ENCODE measurements around the gene KRTAP4-8. TPM values are rescaled to one million over a fixed set of nuclear protein-coding genes. Genes with fewer than 3 reads are reported as not detected.
"Not testable (repeated sequence)": the region's sequence is repeated elsewhere in the genome, so short reads cannot be mapped to it uniquely, and the experiment has no call there.

Gene KRTAP4-8
- total RNA-seq, 1 experiment from 2014 or later = not detected

GRCh38 chr17:41111151-41111885 is 13.4 kb upstream of the KRTAP4-8 start:
- no peak for DNase-seq (ENCODE audit: low read depth, low spot score)
- H3K4me3 ChIP-seq (ENCODE audit: low read depth in 2 of 2, low read length in 2 of 2) = no peak overlapping the region
- no peaks in the 10 kb centered on the region for H3K27me3 ChIP-seq (ENCODE audit: control insufficient read depth, insufficient read depth, low read length)
- POLR2A ChIA-PET = no interaction called here
- CTCF ChIA-PET = no interaction called here
- H3K36me3 ChIP-seq (ENCODE audit: control insufficient read depth, insufficient read depth, low read length) = no peaks in the 10 kb centered on the region
- peaks cover 10% of the 10 kb centered on the region; the same call in 1 of the 2 replicates for H3K9me3 ChIP-seq (ENCODE audit: control insufficient read depth, insufficient read depth, low read depth, low read length)
- BruUV-seq (replicated peaks) = no TSS peak
- ATAC-seq = no peak
- in situ Hi-C loops (cut with HindIII; ENCODE audit: low pct_unique_long_range_greater_than_20kb, low sequenced_read_pairs) = no loop called here
- intact Hi-C loops (cut with micrococcal nuclease; ENCODE audit: unreplicated experiment) = no loop called here
- TF ChIP-seq POLR2AphosphoS5 (IDR thresholded peaks at IDR 0.05; ENCODE audit: low read depth, low read length) (no peak), CTCF (IDR thresholded peaks at IDR 0.05) (no peak), SIN3A (IDR thresholded peaks at IDR 0.05; ENCODE audit: borderline replicate concordance, insufficient read depth, low read depth, low read length) (no peak), REST (IDR thresholded peaks at IDR 0.05; ENCODE audit: insufficient read depth in 1 of 2, low read depth in 2 of 2, low read length in 1 of 2) (no peak), TCF7L2 (IDR thresholded peaks at IDR 0.05; ENCODE audit: low read depth, low read length) (no peak)
- H3K27ac ChIP-seq (ENCODE audit: low read length) = no peak overlapping the region
- no peaks in the 10 kb centered on the region for H3K4me1 ChIP-seq (ENCODE audit: control insufficient read depth, insufficient read depth, low read length)

- ATAC-seq; H3K27ac ChIP-seq (ENCODE audit: low read length); H3K4me3 ChIP-seq (ENCODE audit: low read depth in 2 of 2, low read length in 2 of 2); DNase-seq (ENCODE audit: low read depth, low spot score); CTCF ChIA-PET; BruUV-seq (replicated peaks); H3K27me3 ChIP-seq (ENCODE audit: control insufficient read depth, insufficient read depth, low read length); H3K4me1 ChIP-seq (ENCODE audit: control insufficient read depth, insufficient read depth, low read length); intact Hi-C loops (cut with micrococcal nuclease; ENCODE audit: unreplicated experiment); in situ Hi-C loops (cut with HindIII; ENCODE audit: low pct_unique_long_range_greater_than_20kb, low sequenced_read_pairs); H3K36me3 ChIP-seq (ENCODE audit: control insufficient read depth, insufficient read depth, low read length); POLR2A ChIA-PET; H3K9me3 ChIP-seq (ENCODE audit: control insufficient read depth, insufficient read depth, low read depth, low read length): not testable (repeated sequence)
Measured at GRCh38 chr17:41108728-41109386, 10.9 kb upstream of the KRTAP4-8 start.

- no peak for ATAC-seq
- no peak overlapping the region for H3K27ac ChIP-seq (ENCODE audit: low read length)
- no peaks in the 10 kb centered on the region for H3K27me3 ChIP-seq (ENCODE audit: control insufficient read depth, insufficient read depth, low read length)
- in situ Hi-C loops (cut with HindIII; ENCODE audit: low pct_unique_long_range_greater_than_20kb, low sequenced_read_pairs) = no loop called here
- DNase-seq (ENCODE audit: low read depth, low spot score) = no peak
- H3K4me1 ChIP-seq (ENCODE audit: control insufficient read depth, insufficient read depth, low read length) = no peaks in the 10 kb centered on the region
- peaks cover 10% of the 10 kb centered on the region; the same call in 1 of the 2 replicates for H3K9me3 ChIP-seq (ENCODE audit: control insufficient read depth, insufficient read depth, low read depth, low read length)
- POLR2A ChIA-PET = no interaction called here
- no TSS peak for BruUV-seq (replicated peaks)
- no peaks in the 10 kb centered on the region for H3K36me3 ChIP-seq (ENCODE audit: control insufficient read depth, insufficient read depth, low read length)
- intact Hi-C loops (cut with micrococcal nuclease; ENCODE audit: unreplicated experiment) = no loop called here
- TF ChIP-seq TCF7L2 (IDR thresholded peaks at IDR 0.05; ENCODE audit: low read depth, low read length) = no peak
- no peak for TF ChIP-seq SIN3A (IDR thresholded peaks at IDR 0.05; ENCODE audit: borderline replicate concordance, insufficient read depth, low read depth, low read length)
- TF ChIP-seq CTCF (IDR thresholded peaks at IDR 0.05) = no peak
- no peak for TF ChIP-seq REST (IDR thresholded peaks at IDR 0.05; ENCODE audit: insufficient read depth in 1 of 2, low read depth in 2 of 2, low read length in 1 of 2)
- TF ChIP-seq POLR2AphosphoS5 (IDR thresholded peaks at IDR 0.05; ENCODE audit: low read depth, low read length) = no peak
- no peak overlapping the region for H3K4me3 ChIP-seq (ENCODE audit: low read depth in 2 of 2, low read length in 2 of 2)
- CTCF ChIA-PET = no interaction called here
Measured at GRCh38 chr17:41107941-41108450, 10.1 kb upstream of the KRTAP4-8 start.

All from Panc1 (cell line).